ENCODE data around the gene TMEM115. TPM values are rescaled to one million over a fixed set of nuclear protein-coding genes. Genes with fewer than 3 reads are reported as not detected.
A peak's percentile ranks its signal among the peaks of the same experiment; 100 is the strongest.

TMEM115 gene
- total and polyA plus RNA-seq, 2 of the 13 experiments (the other 11 are each of a cell fraction or from before 2014, with no cell fraction given), result 22.1 to 30.7 TPM

DNA sequence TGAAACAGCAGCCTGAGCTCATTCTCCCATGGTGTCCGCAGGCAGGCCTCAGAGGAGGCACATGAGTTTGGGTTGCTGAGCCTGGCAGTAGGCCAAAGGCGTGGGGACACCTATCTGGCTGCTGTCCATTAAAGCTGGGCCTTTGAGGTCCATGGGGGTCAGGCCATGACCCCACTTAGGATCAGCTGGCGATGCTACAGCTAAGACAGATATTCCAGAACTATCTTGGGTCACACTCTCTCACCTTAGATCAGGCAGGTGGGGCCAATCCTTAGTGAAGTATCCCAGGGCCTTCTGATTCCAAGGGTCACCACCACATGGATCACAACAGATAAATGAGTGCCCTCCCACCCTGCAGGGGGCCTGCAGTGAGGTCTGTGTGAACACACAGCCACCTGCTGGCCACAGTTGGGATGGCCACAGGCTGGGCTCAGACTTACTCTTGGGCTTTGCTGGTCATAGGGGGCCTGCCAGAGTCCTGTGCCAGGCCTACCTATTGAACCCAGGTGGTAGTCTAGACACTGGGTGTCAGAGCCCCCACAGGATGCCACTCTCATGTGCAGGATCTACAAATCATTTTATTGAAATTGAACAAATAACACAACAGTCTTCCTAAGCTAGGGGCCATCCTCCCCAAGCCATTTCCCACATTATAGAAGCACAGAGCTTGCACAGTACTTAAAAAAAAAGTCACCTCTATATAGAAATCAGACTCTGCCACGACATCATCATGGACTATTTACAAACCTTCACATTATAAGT lies 34.8 kb downstream of the TMEM115 start (continued):
- TF ChIP-seq, protein P1, sequence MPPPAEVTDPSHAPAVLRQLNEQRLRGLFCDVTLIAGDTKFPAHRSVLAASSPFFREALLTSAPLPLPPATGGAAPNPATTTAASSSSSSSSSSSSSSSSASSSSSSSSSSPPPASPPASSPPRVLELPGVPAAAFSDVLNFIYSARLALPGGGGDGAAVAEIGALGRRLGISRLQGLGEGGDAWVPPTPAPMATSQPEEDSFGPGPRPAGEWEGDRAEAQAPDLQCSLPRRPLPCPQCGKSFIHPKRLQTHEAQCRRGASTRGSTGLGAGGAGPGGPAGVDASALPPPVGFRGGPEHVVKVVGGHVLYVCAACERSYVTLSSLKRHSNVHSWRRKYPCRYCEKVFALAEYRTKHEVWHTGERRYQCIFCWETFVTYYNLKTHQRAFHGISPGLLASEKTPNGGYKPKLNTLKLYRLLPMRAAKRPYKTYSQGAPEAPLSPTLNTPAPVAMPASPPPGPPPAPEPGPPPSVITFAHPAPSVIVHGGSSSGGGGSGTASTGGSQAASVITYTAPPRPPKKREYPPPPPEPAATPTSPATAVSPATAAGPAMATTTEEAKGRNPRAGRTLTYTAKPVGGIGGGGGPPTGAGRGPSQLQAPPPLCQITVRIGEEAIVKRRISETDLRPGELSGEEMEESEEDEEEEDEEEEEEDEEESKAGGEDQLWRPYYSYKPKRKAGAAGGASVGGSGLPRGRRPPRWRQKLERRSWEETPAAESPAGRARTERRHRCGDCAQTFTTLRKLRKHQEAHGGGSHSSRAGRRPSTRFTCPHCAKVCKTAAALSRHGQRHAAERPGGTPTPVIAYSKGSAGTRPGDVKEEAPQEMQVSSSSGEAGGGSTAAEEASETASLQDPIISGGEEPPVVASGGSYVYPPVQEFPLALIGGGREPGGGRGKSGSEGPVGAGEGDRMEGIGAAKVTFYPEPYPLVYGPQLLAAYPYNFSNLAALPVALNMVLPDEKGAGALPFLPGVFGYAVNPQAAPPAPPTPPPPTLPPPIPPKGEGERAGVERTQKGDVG (CRISPR knock-in tag; IDR thresholded peaks at IDR 0.05; ENCODE audit: borderline replicate concordance), result no peak
- TF ChIP-seq REPIN1 (CRISPR knock-in tag; IDR thresholded peaks at IDR 0.05; ENCODE audit: borderline replicate concordance, low read depth), result no peak
- TF ChIP-seq ZNF670 (CRISPR knock-in tag; IDR thresholded peaks at IDR 0.05; ENCODE audit: borderline replicate concordance), result no peak
- no peak for TF ChIP-seq TOPORS (CRISPR knock-in tag; IDR thresholded peaks at IDR 0.05)
- TF ChIP-seq ZNF138 (CRISPR knock-in tag; IDR thresholded peaks at IDR 0.05; ENCODE audit: low read depth), result no peak
- no peak for TF ChIP-seq PLRG1 (conservative IDR thresholded peaks at IDR 0.05)
- peak; percentile 51; the same call in 1 of the 2 replicates for TF ChIP-seq ZNF343 (CRISPR knock-in tag; IDR thresholded peaks at IDR 0.05)
- no peak for TF ChIP-seq CHD4 (IDR thresholded peaks at IDR 0.05; ENCODE audit: borderline replicate concordance, low read length)
- TF ChIP-seq, protein P2, sequence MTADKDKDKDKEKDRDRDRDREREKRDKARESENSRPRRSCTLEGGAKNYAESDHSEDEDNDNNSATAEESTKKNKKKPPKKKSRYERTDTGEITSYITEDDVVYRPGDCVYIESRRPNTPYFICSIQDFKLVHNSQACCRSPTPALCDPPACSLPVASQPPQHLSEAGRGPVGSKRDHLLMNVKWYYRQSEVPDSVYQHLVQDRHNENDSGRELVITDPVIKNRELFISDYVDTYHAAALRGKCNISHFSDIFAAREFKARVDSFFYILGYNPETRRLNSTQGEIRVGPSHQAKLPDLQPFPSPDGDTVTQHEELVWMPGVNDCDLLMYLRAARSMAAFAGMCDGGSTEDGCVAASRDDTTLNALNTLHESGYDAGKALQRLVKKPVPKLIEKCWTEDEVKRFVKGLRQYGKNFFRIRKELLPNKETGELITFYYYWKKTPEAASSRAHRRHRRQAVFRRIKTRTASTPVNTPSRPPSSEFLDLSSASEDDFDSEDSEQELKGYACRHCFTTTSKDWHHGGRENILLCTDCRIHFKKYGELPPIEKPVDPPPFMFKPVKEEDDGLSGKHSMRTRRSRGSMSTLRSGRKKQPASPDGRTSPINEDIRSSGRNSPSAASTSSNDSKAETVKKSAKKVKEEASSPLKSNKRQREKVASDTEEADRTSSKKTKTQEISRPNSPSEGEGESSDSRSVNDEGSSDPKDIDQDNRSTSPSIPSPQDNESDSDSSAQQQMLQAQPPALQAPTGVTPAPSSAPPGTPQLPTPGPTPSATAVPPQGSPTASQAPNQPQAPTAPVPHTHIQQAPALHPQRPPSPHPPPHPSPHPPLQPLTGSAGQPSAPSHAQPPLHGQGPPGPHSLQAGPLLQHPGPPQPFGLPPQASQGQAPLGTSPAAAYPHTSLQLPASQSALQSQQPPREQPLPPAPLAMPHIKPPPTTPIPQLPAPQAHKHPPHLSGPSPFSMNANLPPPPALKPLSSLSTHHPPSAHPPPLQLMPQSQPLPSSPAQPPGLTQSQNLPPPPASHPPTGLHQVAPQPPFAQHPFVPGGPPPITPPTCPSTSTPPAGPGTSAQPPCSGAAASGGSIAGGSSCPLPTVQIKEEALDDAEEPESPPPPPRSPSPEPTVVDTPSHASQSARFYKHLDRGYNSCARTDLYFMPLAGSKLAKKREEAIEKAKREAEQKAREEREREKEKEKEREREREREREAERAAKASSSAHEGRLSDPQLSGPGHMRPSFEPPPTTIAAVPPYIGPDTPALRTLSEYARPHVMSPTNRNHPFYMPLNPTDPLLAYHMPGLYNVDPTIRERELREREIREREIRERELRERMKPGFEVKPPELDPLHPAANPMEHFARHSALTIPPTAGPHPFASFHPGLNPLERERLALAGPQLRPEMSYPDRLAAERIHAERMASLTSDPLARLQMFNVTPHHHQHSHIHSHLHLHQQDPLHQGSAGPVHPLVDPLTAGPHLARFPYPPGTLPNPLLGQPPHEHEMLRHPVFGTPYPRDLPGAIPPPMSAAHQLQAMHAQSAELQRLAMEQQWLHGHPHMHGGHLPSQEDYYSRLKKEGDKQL (CRISPR knock-in tag; IDR thresholded peaks at IDR 0.05; ENCODE audit: low read depth), result no peak
- no peak for TF ChIP-seq HHEX (CRISPR knock-in tag; IDR thresholded peaks at IDR 0.05)
- peak; percentile 57; the same call in 1 of the 2 replicates for TF ChIP-seq KDM5B (CRISPR knock-in tag; IDR thresholded peaks at IDR 0.05; ENCODE audit: borderline replicate concordance)
- TF ChIP-seq ZIK1 (CRISPR knock-in tag; IDR thresholded peaks at IDR 0.05; ENCODE audit: borderline replicate concordance, low read depth), result no peak
- no peak for TF ChIP-seq ZNF703 (CRISPR knock-in tag; IDR thresholded peaks at IDR 0.05; ENCODE audit: borderline replicate concordance)
- TF ChIP-seq AGO2 (optimal IDR thresholded peaks at IDR 0.05; ENCODE audit: low read depth, low read length), result no peak
- TF ChIP-seq FOXK1 (CRISPR knock-in tag; IDR thresholded peaks at IDR 0.05; ENCODE audit: borderline replicate concordance, low read depth), result peak; percentile 44; the same call in 1 of the 2 replicates
- no peak for TF ChIP-seq PAWR (CRISPR knock-in tag; IDR thresholded peaks at IDR 0.05; ENCODE audit: borderline replicate concordance)
- TF ChIP-seq HDAC2 (CRISPR knock-in tag; IDR thresholded peaks at IDR 0.05), result peak; percentile 48; the same call in 1 of the 2 replicates
- TF ChIP-seq, protein P3, sequence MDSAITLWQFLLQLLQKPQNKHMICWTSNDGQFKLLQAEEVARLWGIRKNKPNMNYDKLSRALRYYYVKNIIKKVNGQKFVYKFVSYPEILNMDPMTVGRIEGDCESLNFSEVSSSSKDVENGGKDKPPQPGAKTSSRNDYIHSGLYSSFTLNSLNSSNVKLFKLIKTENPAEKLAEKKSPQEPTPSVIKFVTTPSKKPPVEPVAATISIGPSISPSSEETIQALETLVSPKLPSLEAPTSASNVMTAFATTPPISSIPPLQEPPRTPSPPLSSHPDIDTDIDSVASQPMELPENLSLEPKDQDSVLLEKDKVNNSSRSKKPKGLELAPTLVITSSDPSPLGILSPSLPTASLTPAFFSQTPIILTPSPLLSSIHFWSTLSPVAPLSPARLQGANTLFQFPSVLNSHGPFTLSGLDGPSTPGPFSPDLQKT (CRISPR knock-in tag; IDR thresholded peaks at IDR 0.05; ENCODE audit: borderline replicate concordance), result no peak
- TF ChIP-seq MAFG (CRISPR knock-in tag; IDR thresholded peaks at IDR 0.05), result no peak
- no peak for TF ChIP-seq YEATS4 (CRISPR knock-in tag; IDR thresholded peaks at IDR 0.05; ENCODE audit: borderline replicate concordance)

All from HepG2 (cell line).